Neuronal stem cell (in vitro differentiated cells): Measurements from ENCODE around the gene TSPAN9.

Experiments
- DNase-seq: peaks from one replicate; pipeline ENCODE4 v3.0.0-alpha.2; 2013; ENCODE audit warnings: low spot score
- H2AFZ ChIP-seq: one replicate; pipeline ENCODE4 v1.6.1; 2013; ENCODE audit warnings: mild to moderate bottlenecking, low read length, inconsistent platforms
- H2AK5ac ChIP-seq: 2 replicates; pipeline ENCODE4 v1.6.1; 2013; ENCODE audit warnings: low read depth, mild to moderate bottlenecking, inconsistent platforms, low read length, moderate library complexity, mixed read lengths
- H2BK120ac ChIP-seq: 2 replicates; pipeline ENCODE4 v1.6.1; 2013; ENCODE audit warnings: low read depth, mild to moderate bottlenecking, inconsistent platforms, low read length, moderate library complexity, mixed read lengths
- H2BK12ac ChIP-seq: one replicate; pipeline ENCODE4 v1.6.1; 2013; ENCODE audit warnings: low read length, inconsistent platforms
- H2BK15ac ChIP-seq: 2 replicates; pipeline ENCODE4 v1.6.1; 2013; ENCODE audit warnings: mild to moderate bottlenecking, low read length, inconsistent platforms, mixed read lengths
- H2BK5ac ChIP-seq: one replicate; pipeline ENCODE4 v1.6.1; 2013; ENCODE audit warnings: inconsistent platforms, mild to moderate bottlenecking, low read length, moderate library complexity
- H3K14ac ChIP-seq: one replicate; pipeline ENCODE4 v1.6.1; 2013; ENCODE audit warnings: low read length, inconsistent platforms
- H3K18ac ChIP-seq: 2 replicates; pipeline ENCODE4 v1.6.1; 2013; ENCODE audit warnings: low read length, inconsistent platforms
- H3K23ac ChIP-seq: 2 replicates; pipeline ENCODE4 v1.6.1; 2013; ENCODE audit warnings: low read depth, mild to moderate bottlenecking, mixed read lengths, low read length, inconsistent platforms; ENCODE audit not compliant: poor library complexity
- H3K27ac ChIP-seq: replicated peaks from 3 replicates; pipeline ENCODE4 v1.5.1; 2013; ENCODE audit warnings: low read length, inconsistent platforms
- H3K27me3 ChIP-seq, 3 experiments: 2 replicates each; pipeline ENCODE4 v1.6.1; 2013; ENCODE audit warnings: low read length in 3 of 3, mild to moderate bottlenecking in 2 of 3, inconsistent platforms in 1 of 3, low read depth in 1 of 3, mixed read lengths in 1 of 3, moderate library complexity in 1 of 3; ENCODE audit not compliant: control insufficient read depth in 3 of 3, insufficient read depth in 3 of 3
- H3K36me3 ChIP-seq, 2 donors: replicated peaks in 1 of 2; 2 replicates each; pipeline ENCODE4 v1.6.1; 2013; ENCODE audit warnings: low read length in 2 of 2; ENCODE audit not compliant: control insufficient read depth in 2 of 2, insufficient read depth in 2 of 2
- H3K4ac ChIP-seq: 2 replicates; pipeline ENCODE4 v1.6.1; 2013; ENCODE audit warnings: inconsistent platforms, mild to moderate bottlenecking, low read length, moderate library complexity
- H3K4me1 ChIP-seq, 2 donors: 1 replicate in 1 of 2; 2 replicates in 1 of 2; pipeline ENCODE4 v1.6.1; 2013; ENCODE audit warnings: low read length in 2 of 2, low read depth in 1 of 2; ENCODE audit not compliant: control insufficient read depth in 2 of 2, insufficient read depth in 1 of 2
- H3K4me2 ChIP-seq: one replicate; pipeline ENCODE4 v1.6.1; 2013; ENCODE audit warnings: mild to moderate bottlenecking, low read length, inconsistent platforms; ENCODE audit not compliant: insufficient read depth, poor library complexity, severe bottlenecking
- H3K4me3 ChIP-seq, 2 donors: 2 replicates each; pipeline ENCODE4 v1.5.1; 2013; ENCODE audit warnings: low read length in 2 of 2, mild to moderate bottlenecking in 2 of 2, inconsistent platforms in 1 of 2, moderate library complexity in 1 of 2
- H3K79me1 ChIP-seq: one replicate; pipeline ENCODE4 v1.6.1; 2013; ENCODE audit warnings: low read depth, mild to moderate bottlenecking, inconsistent platforms, low read length, moderate library complexity
- H3K9ac ChIP-seq: one replicate; pipeline ENCODE4 v1.6.1; 2013; ENCODE audit warnings: mild to moderate bottlenecking, low read depth, low read length, inconsistent platforms; ENCODE audit not compliant: poor library complexity
- H3K9me3 ChIP-seq, 2 donors: replicated peaks in 1 of 2; 2 replicates each; pipeline versions ENCODE3 to v1.6.1; 2013; ENCODE audit warnings: low read length in 2 of 2, mild to moderate bottlenecking in 2 of 2, inconsistent platforms in 1 of 2, low read depth in 1 of 2, mixed read lengths in 1 of 2, moderate library complexity in 1 of 2; ENCODE audit not compliant: control insufficient read depth in 2 of 2, insufficient read depth in 1 of 2
- H4K8ac ChIP-seq: one replicate; pipeline ENCODE4 v1.6.1; 2013; ENCODE audit warnings: low read depth, mild to moderate bottlenecking, inconsistent platforms, low read length, moderate library complexity
- H4K91ac ChIP-seq: one replicate; pipeline ENCODE4 v1.6.1; 2013; ENCODE audit warnings: low read length, low read depth, mild to moderate bottlenecking, inconsistent platforms; ENCODE audit not compliant: poor library complexity
- WGBS, 2 donors: extraction: QIAGEN DNeasy Blood & Tissue Kit; methylation state at CpG; one replicate each; pipeline ENCODE4 v1.1.7; 2013; ENCODE audit warnings: missing lambda C conversion rate in 2 of 2, mixed read lengths in 1 of 2; ENCODE audit not compliant: insufficient read length in 2 of 2, insufficient replicate concordance in 1 of 2; ENCODE audit errors: extremely low coverage in 2 of 2; 5-methylcytosine and 5-hydroxymethylcytosine counted together

The TSPAN9 gene

DNA sequence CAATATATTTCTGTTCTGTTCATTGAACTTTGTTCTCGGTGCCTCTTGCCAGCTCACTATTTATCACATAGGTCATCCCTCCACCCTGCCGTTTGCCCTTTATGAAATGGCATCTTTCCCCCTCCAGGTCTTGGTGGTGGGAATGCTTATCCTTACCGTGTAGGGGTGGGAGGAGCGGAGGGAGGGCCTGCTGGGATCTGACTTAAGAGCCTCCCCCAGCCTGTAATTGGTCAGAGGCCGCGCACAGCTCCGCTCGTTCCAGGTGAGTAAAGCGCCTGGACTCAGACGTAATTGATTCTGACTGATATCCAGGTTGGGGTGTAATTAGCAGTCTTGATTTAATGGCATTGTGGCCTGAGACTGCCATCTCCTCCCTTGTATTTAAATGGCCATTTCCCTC is 185.3 kb downstream of the TSPAN9 start:
- no peak overlapping the region for H4K8ac ChIP-seq
- no peak overlapping the region for H3K18ac ChIP-seq
- no peaks in the 10 kb centered on the region for H3K27me3 ChIP-seq
- no peak overlapping the region for H3K4me3 ChIP-seq
- no peak overlapping the region for H2AK5ac ChIP-seq
- no peak overlapping the region for H2BK120ac ChIP-seq
- H4K91ac ChIP-seq = no peak overlapping the region
- no peak overlapping the region for H3K4me2 ChIP-seq
- no peak overlapping the region for H2AFZ ChIP-seq
- no peak overlapping the region for H3K23ac ChIP-seq
- H3K9ac ChIP-seq = no peak overlapping the region
- no peak overlapping the region for H3K4ac ChIP-seq
- H3K14ac ChIP-seq = no peak overlapping the region
- H2BK15ac ChIP-seq = no peak overlapping the region
- H3K27ac ChIP-seq = no peak overlapping the region
- H2BK5ac ChIP-seq = no peak overlapping the region
- H3K4me1 ChIP-seq = peaks cover 3 to 4% of the 10 kb centered on the region in 2 donors
- no peak overlapping the region for H2BK12ac ChIP-seq
- DNase-seq = no peak
- no CpG with 5 or more reads among the region's 10 CpGs for WGBS, 2 donors
- no peaks in the 10 kb centered on the region for H3K36me3 ChIP-seq
- no peaks in the 10 kb centered on the region for H3K9me3 ChIP-seq
- no peaks in the 10 kb centered on the region for H3K79me1 ChIP-seq

GRCh38 chr12:3263282-3263681 is 186.1 kb downstream of the TSPAN9 start:
- no peak overlapping the region for H3K14ac ChIP-seq
- H3K23ac ChIP-seq = no peak overlapping the region
- no peaks in the 10 kb centered on the region for H3K27me3 ChIP-seq
- no peak overlapping the region for H2BK15ac ChIP-seq
- no peak for DNase-seq
- H2AK5ac ChIP-seq = no peak overlapping the region
- no peak overlapping the region for H4K91ac ChIP-seq
- no peaks in the 10 kb centered on the region for H3K36me3 ChIP-seq
- no peak overlapping the region for H3K27ac ChIP-seq
- no peak overlapping the region for H3K4ac ChIP-seq
- no peaks in the 10 kb centered on the region for H3K79me1 ChIP-seq
- no peak overlapping the region for H2BK5ac ChIP-seq
- H3K4me1 ChIP-seq = peaks cover 0 to 2% of the 10 kb centered on the region in 2 donors
- no peak overlapping the region for H3K4me2 ChIP-seq
- no peak overlapping the region for H2BK12ac ChIP-seq
- H4K8ac ChIP-seq = no peak overlapping the region
- H3K4me3 ChIP-seq = no peak overlapping the region
- H2BK120ac ChIP-seq = no peak overlapping the region
- H3K9me3 ChIP-seq = no peaks in the 10 kb centered on the region
- no peak overlapping the region for H3K18ac ChIP-seq
- no peak overlapping the region for H3K9ac ChIP-seq
- H2AFZ ChIP-seq = no peak overlapping the region
- WGBS, 2 donors = no CpG with 5 or more reads among the region's 13 CpGs

DNA sequence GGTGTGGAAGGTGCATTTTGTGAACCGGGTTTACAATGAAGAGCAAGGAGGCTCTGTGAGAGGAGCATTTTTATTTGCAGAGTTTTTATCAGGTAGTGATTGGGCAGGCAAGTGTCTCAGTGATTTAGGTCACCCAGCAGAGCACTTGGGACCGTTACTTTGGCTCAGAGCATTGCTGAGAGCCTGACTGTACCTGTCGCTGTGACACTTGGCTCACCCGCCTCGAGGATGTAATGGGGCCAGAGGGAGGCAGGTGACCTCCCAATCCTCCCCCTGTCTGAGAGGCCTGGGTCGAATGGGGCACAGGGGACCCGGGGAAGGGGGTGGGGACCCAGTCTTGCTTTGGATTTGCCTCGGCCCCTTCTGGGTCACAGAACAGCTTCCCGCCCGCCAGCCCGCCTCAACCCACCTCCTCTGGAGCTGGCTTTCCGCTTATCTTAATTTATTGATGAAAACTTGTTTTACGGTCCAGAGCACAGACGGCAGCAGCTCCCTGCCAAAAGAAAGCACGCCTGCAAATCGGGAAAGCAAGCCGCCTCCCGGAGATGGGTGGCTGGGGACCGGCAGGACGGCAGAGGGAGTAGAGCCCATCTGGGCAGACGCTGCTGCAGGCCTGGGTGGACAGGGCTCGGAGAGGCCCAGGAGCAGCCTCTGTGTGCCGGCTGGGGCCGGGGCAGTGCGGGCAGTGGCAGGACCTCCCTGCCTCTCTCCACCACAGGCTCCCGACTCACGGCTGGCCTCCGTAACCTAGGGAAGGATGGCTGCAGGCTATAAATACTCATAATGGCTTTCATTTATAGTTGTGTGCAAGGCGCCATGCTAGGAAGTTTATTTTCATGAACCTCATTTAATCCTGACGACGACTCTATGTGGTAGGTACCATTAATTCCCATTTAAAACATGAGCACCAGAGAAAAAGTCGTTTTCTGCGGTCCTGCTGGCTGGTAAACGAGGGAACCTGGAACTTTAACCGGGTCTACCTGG is 187.1 kb downstream of the TSPAN9 start:
- H2BK5ac ChIP-seq = no peak overlapping the region
- H3K27ac ChIP-seq = no peak overlapping the region
- no peak overlapping the region for H3K4ac ChIP-seq
- no CpG with 5 or more reads among the region's 35 CpGs for WGBS, 2 donors
- no peaks in the 10 kb centered on the region for H3K79me1 ChIP-seq
- H3K23ac ChIP-seq = no peak overlapping the region
- no peaks in the 10 kb centered on the region for H3K27me3 ChIP-seq
- peak overlapping the region; percentile 12 for H2BK15ac ChIP-seq
- no peak for DNase-seq
- H3K9ac ChIP-seq = no peak overlapping the region
- H3K4me2 ChIP-seq = no peak overlapping the region
- H2BK120ac ChIP-seq = no peak overlapping the region
- H3K9me3 ChIP-seq = no peaks in the 10 kb centered on the region
- no peak overlapping the region for H3K4me3 ChIP-seq
- no peak overlapping the region for H3K18ac ChIP-seq
- H3K36me3 ChIP-seq = no peaks in the 10 kb centered on the region
- H2AK5ac ChIP-seq = no peak overlapping the region
- no peak overlapping the region for H3K14ac ChIP-seq
- no peak overlapping the region for H2BK12ac ChIP-seq
- no peak overlapping the region for H2AFZ ChIP-seq
- H4K8ac ChIP-seq = no peak overlapping the region
- no peak overlapping the region for H4K91ac ChIP-seq
- peaks cover 0 to 2% of the 10 kb centered on the region in 2 donors for H3K4me1 ChIP-seq

GRCh38 chr12:3265406-3265805 is 188.2 kb downstream of the TSPAN9 start:
- H3K27me3 ChIP-seq = no peaks in the 10 kb centered on the region
- no peaks in the 10 kb centered on the region for H3K9me3 ChIP-seq
- H2BK15ac ChIP-seq = no peak overlapping the region
- no peak overlapping the region for H2AFZ ChIP-seq
- no peak overlapping the region for H3K23ac ChIP-seq
- H2BK5ac ChIP-seq = no peak overlapping the region
- no peak overlapping the region for H3K9ac ChIP-seq
- peaks cover 2% of the 10 kb centered on the region in 2 donors for H3K4me1 ChIP-seq
- H4K8ac ChIP-seq = no peak overlapping the region
- no peak overlapping the region for H3K4me2 ChIP-seq
- no peaks in the 10 kb centered on the region for H3K79me1 ChIP-seq
- no CpG with 5 or more reads among the region's 8 CpGs for WGBS, 2 donors
- H2BK12ac ChIP-seq = no peak overlapping the region
- H3K14ac ChIP-seq = no peak overlapping the region
- H2BK120ac ChIP-seq = no peak overlapping the region
- H3K36me3 ChIP-seq = no peaks in the 10 kb centered on the region
- H3K27ac ChIP-seq = no peak overlapping the region
- no peak overlapping the region for H3K4ac ChIP-seq
- H2AK5ac ChIP-seq = no peak overlapping the region
- no peak overlapping the region for H3K18ac ChIP-seq
- H4K91ac ChIP-seq = no peak overlapping the region
- no peak overlapping the region for H3K4me3 ChIP-seq
- no peak for DNase-seq
